ENCODE data around the gene PRPF19. TPM values are rescaled to one million over a fixed set of nuclear protein-coding genes. Genes with fewer than 3 reads are reported as not detected.

PRPF19 gene
- total RNA-seq, 1 donor from 2014 or later = 143 TPM

GRCh38 chr11:60908803-60909202 is 2.4 kb upstream of the PRPF19 start:
- peaks cover 93% of the 10 kb centered on the region for H3K4me1 Mint-ChIP-seq
- TF ChIP-seq CTCF (IDR thresholded peaks at IDR 0.05) = no peak
- intact Hi-C loops (cut with micrococcal nuclease) = no loop called here
- ChIA-PET POLR2A (interaction anchor here (1.6 kb wide), 1 partner anchor 43 kb away, joined by 5 read pairs; the partner anchor contains the start of gene SLC15A3), CTCF (no interaction called here)
- no peaks in the 10 kb centered on the region for H3K27me3 Mint-ChIP-seq
- ATAC-seq (ENCODE audit: low read depth) (no peak), DNase-seq (no peak)
- peaks cover 17% of the 10 kb centered on the region for H3K36me3 Mint-ChIP-seq (ENCODE audit: low read depth)
- peaks cover 3% of the 10 kb centered on the region for H3K9me3 Mint-ChIP-seq
- peak overlapping the region; percentile 95 for H3K27ac Mint-ChIP-seq
- H3K4me3 Mint-ChIP-seq = no peak overlapping the region

- intact Hi-C loops (cut with micrococcal nuclease) = loop anchor here (1.0 to 2.0 kb wide), 3 partner anchors 10 to 256 kb away; partner anchors contain the start of gene VPS37C
- ATAC-seq (ENCODE audit: low read depth) (no peak), DNase-seq (no peak)
- Mint-ChIP-seq H3K4me1 (peaks cover 67% of the 10 kb centered on the region), H3K36me3 (ENCODE audit: low read depth) (peaks cover 47% of the 10 kb centered on the region), H3K4me3 (peak overlapping the region; percentile 91), H3K9me3 (peaks cover 3% of the 10 kb centered on the region), H3K27ac (peak overlapping the region; percentile 77), H3K27me3 (no peaks in the 10 kb centered on the region)
- ChIA-PET POLR2A (interaction anchor here (0.6 to 4.6 kb wide), 8 partner anchors 8 to 272 kb away, joined by 3 to 31 read pairs (median 4); partner anchors contain the start of genes SLC15A3 and TMEM109), CTCF (interaction anchor here (1.0 to 2.0 kb wide), 2 partner anchors 10 to 65 kb away, joined by 3 to 7 read pairs; no protein-coding TSS in a partner anchor)
- no peak for TF ChIP-seq CTCF (IDR thresholded peaks at IDR 0.05)
Observed at GRCh38 chr11:60905551-60906113, 753 bp downstream of the PRPF19 start.

- DNase-seq = no peak
- peaks cover 3% of the 10 kb centered on the region for H3K9me3 Mint-ChIP-seq
- ChIA-PET POLR2A (interaction anchor here (1.0 to 4.6 kb wide), 5 partner anchors 9 to 256 kb away, joined by 3 to 31 read pairs (median 6); partner anchors contain the start of genes SLC15A3 and TMEM109), CTCF (interaction anchor here (1.0 to 2.0 kb wide), 3 partner anchors 10 to 65 kb away, joined by 3 to 7 read pairs (median 4); no protein-coding TSS in a partner anchor)
- no peaks in the 10 kb centered on the region for H3K27me3 Mint-ChIP-seq
- intact Hi-C loops (cut with micrococcal nuclease) = no loop called here
- ATAC-seq (ENCODE audit: low read depth) = no peak
- H3K27ac Mint-ChIP-seq = peak overlapping the region; percentile 77
- peaks cover 61% of the 10 kb centered on the region for H3K4me1 Mint-ChIP-seq
- H3K4me3 Mint-ChIP-seq = peak overlapping the region; percentile 91
- no peak for TF ChIP-seq CTCF (IDR thresholded peaks at IDR 0.05)
- peaks cover 53% of the 10 kb centered on the region for H3K36me3 Mint-ChIP-seq (ENCODE audit: low read depth)
Observed at GRCh38 chr11:60905047-60905446, 1.3 kb downstream of the PRPF19 start.

- H3K36me3 Mint-ChIP-seq (ENCODE audit: low read depth) = peaks cover 74% of the 10 kb centered on the region
- H3K4me3 Mint-ChIP-seq = no peak overlapping the region
- POLR2A ChIA-PET = interaction anchor here (4.6 kb wide), 1 partner anchor 13 kb away, joined by 31 read pairs; no protein-coding TSS in a partner anchor
Observed at GRCh38 chr11:60902625-60903024, 3.8 kb downstream of the PRPF19 start.

More at GRCh38 chr11:60902625-60903024, 3.8 kb downstream of the PRPF19 start:
- CTCF ChIA-PET = interaction anchor here (2.1 to 2.4 kb wide), 2 partner anchors 9 to 13 kb away, joined by 7 to 8 read pairs; no protein-coding TSS in a partner anchor
- no peak overlapping the region for H3K27ac Mint-ChIP-seq
- no peak for DNase-seq
- no peaks in the 10 kb centered on the region for H3K9me3 Mint-ChIP-seq
- intact Hi-C loops (cut with micrococcal nuclease) = no loop called here
- no peak for ATAC-seq (ENCODE audit: low read depth)
- no peaks in the 10 kb centered on the region for H3K27me3 Mint-ChIP-seq
- no peak for TF ChIP-seq CTCF (IDR thresholded peaks at IDR 0.05)
- peaks cover 40% of the 10 kb centered on the region for H3K4me1 Mint-ChIP-seq
